T follicular helper cell (primary cell): Measurements from ENCODE around the gene NPHP4.

ENCODE experiments used
- DNase-seq: peaks from one replicate; pipeline ENCODE4 v3.0.0-alpha.2; 2020; ENCODE audit warnings: low read depth

NPHP4 gene

DNA sequence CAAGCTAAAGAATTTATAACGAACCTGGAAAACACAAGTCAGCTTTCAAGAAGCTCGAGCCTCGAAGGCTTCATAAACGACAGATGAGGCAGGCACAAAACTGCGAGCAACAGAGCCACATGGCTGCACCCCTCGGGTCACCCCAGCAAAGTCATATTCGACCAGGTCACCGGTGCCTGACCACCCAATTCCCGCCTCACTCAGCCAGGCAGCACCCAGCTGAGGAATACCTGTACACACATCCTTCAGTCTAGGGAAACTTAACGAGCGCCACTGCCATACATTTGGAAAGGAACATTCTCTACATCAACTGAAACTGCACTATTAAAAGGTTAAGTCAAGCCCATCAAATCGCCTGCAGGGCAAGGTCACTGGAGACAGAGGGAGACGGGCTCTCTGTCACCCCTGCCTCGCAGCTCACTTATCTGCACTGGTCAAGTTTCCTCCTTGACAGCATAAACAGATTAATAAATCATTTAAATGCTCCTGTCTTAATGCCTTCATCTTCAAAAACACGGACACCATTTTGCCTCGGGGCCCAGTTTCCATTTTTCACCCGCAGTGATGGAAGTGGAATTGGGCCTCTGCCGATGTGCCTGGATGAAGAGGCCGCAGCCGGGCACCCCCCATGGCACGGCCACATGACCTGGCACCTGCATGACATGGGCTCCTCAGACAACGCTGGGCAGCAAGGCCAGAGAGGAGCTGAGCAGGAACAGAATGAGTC is 20.6 kb downstream of the NPHP4 start:
- DNase-seq = no peak

GRCh38 chr1:5970610-5971273 is 21.5 kb downstream of the NPHP4 start:
- no peak for DNase-seq

GRCh38 chr1:5969168-5969567 is 23.1 kb downstream of the NPHP4 start:
- DNase-seq = no peak

DNA sequence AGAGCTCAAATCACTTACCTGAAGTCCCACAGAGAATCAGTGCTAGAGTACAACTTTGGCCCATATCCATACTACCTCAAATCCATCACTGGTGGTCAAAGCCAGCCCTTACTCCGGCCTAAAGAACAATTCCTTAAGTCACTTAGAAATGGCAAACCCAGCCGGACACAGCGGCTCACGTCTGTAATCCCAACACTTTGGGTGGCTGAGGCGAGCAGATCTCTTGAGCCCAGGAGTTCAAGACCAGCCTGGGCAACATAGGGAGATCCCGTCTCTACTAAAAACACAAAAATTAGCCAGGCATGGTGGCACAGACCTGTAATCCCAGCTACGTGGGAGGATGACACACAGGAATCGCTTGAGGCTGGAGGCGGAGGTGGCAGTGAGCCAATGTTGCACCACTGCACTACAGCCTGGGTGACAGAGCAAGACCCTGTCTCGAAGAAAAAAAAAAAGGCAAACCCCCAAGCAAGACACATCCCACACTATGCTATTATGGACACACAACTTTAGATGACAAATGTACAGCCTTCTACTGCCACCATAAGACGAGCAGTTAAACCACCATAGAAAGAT is 24.0 kb downstream of the NPHP4 start:
- no peak for DNase-seq

DNA sequence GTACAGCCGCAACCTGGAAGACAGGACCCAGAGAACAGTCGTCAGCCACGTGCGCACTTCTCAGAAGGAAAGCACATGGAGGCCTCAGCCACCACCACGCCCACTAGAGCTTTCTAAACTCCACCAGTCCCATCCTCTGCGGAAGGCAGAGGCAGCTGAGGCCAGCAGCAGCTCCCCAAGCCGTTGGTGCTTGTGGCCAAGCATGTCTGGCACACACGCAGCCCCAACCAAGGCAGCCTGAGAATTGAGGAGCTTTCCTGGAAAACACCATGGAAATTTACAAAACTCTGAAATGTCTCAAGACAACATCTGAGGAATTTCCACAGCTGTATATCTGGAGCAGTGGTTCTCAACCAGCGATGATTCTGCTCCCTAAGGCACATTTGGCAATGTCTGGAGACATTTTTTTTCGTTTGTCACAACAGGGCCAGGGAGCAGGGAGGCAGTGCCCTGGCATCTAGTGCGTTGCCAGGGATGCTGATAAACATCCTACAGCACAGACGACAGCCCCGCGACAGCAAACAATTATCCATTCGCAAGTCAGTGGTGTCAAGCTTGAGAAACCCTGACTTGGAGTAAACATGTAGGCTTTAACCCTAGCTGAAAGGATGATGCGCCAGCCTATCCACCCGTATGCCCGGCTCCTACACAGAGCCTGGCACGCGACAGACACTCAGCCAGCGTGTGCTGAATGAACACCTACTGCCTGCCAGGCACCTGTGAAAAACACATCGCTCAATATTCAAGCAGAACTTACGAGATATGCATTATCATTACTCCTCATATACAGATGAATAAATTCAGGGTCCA is 24.7 kb downstream of the NPHP4 start:
- DNase-seq = no peak

DNA sequence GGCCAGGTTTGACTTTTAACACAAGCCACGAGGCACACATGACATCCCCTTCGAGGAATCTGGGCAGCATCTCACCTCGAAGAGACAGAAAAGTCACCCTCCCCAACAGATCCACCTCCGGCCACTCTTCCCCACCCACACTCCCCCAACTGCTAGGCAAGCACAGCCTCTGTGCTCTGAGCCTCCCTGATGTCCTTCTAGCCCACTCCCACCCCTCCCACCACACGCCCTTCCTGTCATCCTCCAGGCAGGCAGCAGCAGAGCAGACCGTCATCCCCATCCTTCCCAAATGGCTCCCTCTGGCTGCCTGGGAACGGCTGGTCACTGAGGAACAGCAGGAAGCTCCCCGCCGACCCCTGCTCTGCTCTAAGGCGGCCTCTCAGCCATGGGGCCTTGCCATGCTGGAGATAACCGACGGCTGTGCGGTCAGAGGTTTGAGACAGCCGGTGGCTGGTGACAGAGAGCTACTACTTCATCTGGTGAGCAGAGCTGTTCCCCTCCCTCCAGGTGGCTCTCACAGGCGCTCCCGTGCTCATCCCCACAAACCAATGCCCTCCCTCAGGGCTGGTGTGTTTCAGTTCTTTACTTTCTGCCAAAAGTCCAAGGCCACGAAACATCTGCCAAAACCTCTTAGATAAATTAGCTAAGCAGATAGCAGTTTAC is 25.6 kb downstream of the NPHP4 start:
- no peak for DNase-seq

DNA sequence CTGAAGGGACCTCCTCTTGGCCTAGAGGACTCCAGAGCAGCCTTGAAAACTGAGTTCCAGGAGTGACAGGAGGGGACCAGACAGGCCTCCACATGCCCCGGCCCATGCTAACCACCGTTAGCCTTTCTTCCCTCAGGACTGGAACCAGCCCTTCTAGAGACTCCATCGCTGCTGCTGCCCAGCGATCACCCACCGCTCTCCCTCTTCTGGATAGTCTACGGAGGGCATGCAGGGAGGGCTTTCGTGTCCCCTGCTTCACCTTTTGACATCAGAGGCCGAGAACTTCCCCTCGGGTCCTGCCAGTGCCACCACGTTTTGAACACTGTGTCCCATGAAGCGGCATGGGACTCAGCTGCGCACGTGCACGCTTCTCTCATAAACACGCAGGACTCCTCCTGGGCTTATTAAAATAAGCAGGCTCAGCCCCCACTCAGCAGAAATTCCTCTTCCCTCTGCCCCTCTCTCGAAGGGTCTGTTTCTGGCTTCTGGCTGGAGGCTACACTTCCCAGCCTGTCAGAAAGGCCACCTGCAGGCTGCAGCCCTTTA is 26.6 kb downstream of the NPHP4 start:
- no peak for DNase-seq

GRCh38 chr1:5962265-5963105 is 29.7 kb downstream of the NPHP4 start:
- DNase-seq = no peak

- no peak for DNase-seq
Observed at GRCh38 chr1:5961601-5962000, 30.6 kb downstream of the NPHP4 start.

GRCh38 chr1:5960336-5960735 is 31.9 kb downstream of the NPHP4 start:
- no peak for DNase-seq

GRCh38 chr1:5959667-5960230 is 32.5 kb downstream of the NPHP4 start:
- no peak for DNase-seq

GRCh38 chr1:5959087-5959486 is 33.1 kb downstream of the NPHP4 start:
- no peak for DNase-seq

DNA sequence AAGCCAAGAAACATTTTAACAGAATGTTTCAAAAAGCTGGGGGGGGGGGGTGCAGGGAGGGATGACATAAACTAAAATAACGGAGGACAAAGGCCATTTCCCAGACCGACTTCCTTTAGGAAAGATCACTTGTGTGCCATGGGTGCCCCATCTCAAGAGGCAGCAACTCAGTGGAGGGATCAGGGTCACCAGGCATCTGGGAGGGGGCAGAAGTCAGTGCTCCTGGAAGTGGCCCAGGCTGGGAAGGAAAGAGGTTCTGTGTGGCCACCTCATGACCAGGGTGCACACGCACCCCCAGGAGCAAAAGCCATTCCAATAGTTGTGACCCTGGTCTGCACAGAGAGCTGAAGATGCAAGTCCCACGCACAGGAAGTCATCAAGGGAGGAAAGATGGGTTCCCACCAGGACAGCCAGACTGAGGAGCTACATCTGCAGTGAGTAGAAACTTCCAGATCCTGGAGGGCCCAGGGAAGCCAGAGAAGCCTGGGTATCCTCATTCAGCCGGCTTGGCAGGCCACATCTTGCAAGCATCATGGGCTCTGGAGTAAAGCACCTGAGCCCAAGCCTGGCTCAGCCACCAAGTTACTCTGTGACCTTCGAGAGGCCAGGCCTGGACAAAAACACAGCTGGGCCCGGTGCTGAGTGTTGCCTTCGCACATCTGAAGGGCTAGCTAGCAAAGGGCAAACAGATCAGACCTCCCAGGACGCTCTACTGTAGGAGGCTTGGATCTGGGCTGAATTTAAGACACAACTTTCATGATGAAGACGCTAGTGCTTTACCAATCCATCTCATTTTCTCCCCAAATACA is 36.0 kb downstream of the NPHP4 start:
- DNase-seq = no peak

GRCh38 chr1:5955479-5955977 is 36.7 kb downstream of the NPHP4 start:
- no peak for DNase-seq

- DNase-seq = no peak
Observed at GRCh38 chr1:5954964-5955363, 37.3 kb downstream of the NPHP4 start.

DNA sequence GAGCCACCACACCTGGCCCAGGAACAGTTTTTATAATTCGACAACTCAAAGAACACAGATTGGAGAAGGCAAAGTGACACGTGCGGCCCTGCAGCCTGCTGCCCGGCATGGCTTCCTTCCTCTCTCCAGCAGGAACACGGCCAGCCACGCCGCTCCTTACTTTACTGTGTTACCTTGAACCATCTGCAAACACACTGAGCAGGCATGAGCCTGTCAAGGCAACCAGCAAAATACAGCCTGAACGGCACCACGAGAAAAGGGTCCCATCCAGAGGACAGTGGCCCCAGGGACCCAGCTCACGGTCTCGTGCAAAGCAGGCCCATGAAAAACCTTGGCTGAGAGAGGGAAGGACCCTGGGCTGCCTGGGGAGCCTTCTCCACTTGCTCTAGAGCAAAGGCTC is 38.8 kb downstream of the NPHP4 start:
- DNase-seq = no peak

DNA sequence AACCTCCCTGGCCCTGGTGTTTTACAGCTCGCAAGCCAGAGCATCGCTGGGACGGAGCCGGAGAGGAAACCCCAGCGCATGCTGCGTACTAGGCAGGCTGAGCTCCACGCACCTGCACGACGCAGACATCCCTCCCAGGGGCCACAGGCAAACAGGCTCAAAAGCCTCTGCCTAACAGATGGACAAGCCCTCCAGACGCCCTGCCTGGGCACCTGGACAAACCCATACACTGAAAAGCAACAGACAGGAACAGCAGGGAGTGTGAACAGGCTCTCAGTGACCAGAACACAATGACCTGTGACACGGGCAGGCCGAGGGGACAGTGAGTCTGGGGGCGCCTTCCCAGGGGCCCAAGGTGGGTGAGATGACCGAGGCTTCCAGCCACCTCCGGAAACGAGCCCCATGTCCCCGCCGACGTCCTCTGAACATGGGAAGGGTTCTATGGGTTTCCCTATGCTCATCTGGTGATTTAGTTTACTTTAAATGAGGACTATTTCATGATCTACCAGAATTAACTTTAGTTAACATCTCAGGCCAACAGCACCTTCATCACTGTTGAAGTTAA is 40.3 kb downstream of the NPHP4 start:
- no peak for DNase-seq

- no peak for DNase-seq
Observed at GRCh38 chr1:5950994-5951785, 41.0 kb downstream of the NPHP4 start.
